ENCODE results near the gene CMTM8.

Gene CMTM8

DNA sequence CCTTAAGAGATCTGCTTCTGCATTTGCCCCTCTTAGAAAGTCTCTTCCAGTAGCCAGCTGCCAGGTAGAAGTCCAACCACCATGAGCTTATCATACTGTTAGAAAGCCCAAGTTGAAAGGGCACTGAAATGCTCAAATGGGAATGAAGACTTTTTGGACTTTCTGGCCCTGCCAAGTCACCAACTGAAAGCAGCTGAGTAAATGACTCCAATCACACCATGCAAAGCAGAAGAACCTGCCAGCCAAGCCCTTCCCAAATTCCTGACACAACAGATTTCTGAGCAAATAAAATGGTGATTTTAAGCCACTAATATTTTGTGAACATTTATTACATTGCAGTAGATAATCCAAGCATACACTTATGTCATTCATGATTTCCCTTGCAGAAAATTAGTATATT, 2.1 kb upstream of the CMTM8 start:
- no peak for DNase-seq

DNA sequence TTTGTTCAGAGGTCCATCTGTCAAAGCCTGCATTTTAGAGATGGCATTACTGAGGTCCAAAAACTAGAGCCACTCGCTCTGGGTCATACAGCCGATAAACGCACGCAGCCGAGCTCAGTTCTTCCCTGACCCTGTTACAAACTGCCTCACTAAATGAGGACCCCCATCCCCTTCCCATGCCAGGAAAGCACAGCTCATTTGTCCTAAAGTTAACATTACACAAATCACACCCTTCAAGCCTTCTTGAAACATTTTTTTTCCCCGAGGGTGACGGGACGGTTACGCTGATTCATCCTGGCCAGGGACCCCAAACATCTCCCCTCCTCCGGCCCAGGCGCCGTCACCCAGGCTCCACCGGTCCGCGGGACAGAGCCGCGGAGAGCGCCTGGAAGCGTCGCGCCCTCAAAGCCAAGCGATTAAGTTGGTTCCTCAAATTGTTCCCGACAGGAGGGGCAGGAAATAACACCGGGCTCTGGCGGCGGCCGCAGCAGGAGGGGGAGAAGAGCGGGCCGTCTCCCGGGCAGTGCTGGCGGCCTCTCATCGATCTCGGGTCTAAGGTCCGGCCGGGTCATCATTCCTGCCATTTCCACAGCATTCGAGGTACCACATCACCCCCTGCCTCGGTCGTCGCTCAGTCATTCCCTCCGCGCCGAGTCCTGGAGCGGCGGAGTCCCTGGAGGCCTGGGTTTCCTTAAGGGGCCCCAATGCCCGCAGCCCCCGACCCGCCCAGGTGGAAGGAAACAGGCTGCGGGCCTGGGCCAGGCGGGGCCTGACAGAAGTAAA, 619 bp upstream of the CMTM8 start:
- DNase-seq, result peak; percentile 55

DNA sequence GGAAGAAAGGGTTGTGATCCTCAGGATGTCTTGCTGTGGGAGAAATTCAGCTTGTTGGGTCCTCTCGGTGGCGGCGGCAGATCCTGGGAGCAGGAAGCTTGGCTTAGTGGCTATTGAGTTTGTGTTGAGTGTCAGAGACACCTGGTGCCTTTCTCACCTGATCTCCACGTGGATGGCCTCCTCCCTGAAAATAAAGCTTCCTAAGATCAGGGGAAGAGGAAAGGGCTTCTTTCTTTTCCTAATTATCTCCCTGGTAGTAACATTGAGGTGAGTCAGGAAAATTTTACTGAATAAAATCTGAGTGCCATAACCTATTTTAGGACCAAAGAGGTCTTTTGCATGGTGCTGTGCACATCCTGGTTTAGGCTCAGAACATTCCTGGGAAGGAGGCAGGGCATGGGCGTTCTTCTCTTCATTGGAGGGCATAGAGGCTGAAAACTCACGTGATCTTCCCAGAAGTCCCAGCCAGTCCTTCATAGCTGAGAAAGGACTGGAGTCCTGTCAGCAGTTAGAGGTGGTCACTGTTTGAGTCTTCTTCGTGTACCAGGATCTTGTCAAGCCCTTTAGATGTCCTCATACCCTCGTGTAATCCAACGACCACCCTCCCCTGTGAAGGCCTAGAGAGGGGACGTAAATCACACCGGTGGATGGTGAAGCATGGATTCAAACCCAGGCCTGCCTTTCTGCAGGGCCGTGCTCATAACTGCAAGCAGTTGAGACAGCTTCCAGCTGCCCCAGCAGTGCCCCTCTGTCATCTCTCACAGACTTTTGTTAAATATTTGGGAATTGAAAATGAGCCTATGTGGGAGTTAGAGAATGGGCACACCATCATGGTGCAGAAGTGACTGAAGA, 1.1 kb downstream of the CMTM8 start:
- no peak for DNase-seq

DNA sequence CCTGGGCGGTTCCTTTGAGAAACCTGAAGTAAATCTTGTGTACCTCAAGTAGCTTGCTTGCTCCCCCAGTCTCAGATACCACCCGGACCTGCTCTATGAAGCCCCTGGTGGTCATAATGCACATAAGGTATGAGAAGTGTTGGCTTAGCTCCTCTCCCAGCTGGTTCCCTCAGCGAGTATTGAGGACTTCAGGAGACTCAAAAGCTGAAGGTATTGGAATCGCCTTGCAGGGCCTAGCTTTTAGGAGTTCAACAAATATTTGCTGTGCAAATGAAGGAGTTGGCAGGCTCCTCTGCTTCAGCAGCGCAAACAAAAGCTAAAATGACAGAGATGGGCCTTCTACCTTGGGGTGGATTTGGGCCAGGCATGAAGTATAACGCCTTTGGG, 1.7 kb downstream of the CMTM8 start:
- DNase-seq, result peak; percentile 62

DNA sequence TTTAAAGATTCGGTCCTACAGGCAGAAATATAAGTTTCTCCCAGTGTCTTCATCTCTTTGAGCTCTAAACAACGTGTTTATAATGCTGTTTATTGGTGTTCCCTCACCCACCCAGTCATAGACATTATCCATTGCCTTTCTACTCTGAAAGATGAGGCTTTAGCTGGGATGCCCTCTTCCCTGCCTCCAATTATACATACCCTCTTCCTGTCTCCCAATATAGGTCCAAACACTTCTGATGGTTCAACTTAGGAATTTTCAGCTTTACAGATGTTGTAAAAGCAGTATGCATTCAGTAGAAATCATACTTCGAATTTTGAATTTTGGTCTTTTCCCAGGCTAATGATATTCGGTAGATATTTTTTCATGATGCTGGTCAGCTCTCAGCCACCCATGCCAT, 2.6 kb downstream of the CMTM8 start:
- no peak for DNase-seq

DNA sequence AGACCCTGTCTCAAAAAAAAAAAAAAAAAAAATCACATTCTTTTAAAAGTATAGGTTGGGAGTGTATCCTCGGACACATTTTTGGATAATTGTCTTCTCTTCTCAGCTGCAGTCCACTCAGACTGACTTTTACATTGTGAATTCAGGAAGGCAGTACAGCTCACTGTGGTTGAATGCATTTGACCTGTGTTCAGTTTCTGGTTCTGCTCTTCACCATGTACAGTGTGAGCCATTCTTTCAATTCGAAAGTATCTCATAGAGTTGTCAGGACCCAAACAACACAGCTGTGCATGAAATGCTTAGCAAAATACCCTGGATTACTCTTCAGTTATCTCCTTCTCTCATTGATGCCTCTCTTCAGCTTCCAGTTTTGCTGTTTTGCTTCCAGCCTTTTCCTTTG, 5.0 kb downstream of the CMTM8 start:
- DNase-seq, result no peak

DNA sequence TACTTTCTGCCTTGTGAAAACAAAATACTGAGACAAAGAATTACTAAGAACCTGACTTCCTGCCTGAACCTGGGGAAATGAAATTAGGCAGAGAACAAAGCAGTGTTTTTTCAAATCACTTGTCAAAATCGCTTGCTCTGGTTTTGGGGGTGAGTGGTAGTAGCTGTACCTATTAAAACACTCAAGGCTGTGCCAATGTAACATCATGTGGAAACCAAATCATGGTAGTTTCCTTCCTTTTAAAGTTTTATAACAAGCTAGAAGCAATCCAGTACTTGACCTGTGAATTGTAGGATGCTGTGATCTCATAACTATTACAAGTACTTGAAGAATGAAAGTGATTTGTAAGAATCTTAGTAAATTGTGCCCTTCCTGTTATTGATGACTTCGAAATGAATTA, 6.7 kb downstream of the CMTM8 start:
- no peak for DNase-seq

DNA sequence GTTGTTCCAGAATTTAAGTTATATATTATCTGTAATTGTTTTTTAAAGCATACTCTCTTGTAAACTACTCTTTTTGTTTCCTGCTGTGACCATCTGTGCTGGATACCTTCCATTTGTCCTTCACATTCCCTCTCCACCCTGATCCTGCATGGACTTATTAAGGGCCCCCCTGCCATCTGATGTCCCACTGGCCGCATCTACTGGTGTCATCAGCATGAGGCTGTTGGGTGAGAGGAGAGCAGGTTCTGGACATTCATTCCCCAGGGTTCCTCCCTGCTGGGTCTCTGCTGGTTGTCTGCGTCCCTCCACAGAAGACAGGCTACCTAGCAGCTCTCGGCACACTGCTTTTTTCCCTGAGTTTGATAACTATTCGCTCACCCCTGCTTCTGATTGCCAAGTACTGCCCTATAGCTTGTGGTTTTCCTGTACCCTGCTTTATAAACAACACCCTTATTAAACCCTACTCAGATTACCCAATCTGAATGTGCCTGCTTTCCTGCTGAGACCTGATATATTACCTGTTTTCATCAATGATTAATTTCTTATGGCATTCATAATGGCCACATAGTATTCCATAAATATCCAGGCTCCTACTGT, 7.7 kb downstream of the CMTM8 start:
- DNase-seq, result no peak

DNA sequence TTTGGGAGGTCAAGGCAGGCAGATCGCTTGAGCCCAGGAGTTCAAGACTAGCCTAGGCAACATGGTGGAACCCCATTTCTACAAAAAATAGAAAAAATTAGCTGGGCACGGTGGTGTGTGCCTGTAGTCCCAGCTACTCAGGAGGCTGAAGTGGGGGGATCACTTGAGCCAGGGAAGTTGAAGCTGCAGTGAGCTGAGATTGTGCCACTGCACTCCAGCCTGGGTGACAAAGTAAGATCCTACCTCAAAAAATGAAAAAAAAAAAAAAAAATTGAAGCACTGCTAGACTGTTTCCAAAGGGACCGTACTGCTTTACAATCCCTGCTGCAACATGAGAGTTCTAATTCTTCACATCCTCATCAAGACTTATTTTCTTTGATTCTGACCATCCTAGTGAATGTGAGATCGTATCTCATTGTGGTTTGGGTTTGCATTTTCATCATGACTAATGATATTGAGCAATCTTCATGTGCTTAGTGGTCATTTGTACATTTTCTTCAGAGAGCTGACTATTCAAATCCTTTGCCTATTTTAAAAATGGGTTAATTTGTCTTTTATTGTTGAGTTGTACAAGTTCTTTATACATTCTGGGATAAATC, 10.8 kb downstream of the CMTM8 start:
- no peak for DNase-seq

DNA sequence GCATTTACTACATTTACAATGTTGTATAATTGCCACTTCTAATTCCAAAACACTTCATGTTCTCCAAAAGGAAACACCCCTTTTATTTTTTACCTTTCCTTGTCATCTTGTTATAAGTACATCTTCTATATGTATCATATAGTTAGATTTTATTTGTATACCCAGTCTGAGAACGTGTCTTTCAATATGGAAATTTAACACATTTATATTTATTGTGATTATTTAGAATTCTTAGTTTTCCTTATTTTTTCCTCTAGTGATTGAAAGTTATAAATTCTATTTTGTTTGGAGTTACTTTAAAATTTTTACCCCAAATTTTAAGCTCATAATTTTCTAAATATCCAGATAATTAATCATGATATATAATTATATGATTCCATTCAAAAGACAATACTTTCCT, 15.8 kb downstream of the CMTM8 start:
- DNase-seq, result no peak

DNA sequence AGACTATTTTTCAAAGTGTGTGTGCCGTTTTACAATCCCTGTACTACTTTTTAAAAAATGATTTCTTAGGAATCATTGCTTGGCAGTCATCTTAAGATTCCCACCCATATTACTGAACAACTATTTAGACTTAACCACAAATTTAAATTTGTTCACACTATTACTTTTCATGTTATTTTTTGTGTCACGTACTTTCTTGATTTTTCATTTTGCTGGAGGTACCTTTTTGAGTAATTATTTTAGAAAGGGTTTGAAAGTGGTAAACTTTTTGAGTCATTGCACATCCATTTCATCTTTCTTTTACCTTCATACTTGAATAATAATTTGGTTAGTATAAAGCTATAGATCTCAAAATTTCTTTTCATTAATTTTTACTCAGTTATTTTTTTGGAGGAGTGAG, 16.9 kb downstream of the CMTM8 start:
- no peak for DNase-seq

DNA sequence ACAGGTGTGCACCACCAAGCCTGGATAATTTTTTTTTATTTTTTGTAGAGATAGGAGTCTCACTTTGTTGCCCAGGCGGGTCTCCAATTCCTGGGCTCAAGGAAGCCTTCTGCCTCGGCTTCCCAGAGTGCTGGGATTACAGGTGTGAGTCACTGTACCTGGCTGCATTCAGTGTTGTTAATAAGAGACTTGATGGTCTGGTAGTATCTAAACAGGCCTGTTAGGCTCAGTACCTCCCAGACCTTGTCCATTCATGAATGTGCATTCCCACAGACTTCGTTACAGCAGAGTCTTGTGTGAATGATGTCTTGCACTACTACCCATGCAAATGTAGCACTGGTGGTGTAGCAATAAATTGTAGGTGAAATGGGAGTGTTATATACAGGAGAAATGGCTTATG, 17.7 kb downstream of the CMTM8 start:
- no peak for DNase-seq

DNA sequence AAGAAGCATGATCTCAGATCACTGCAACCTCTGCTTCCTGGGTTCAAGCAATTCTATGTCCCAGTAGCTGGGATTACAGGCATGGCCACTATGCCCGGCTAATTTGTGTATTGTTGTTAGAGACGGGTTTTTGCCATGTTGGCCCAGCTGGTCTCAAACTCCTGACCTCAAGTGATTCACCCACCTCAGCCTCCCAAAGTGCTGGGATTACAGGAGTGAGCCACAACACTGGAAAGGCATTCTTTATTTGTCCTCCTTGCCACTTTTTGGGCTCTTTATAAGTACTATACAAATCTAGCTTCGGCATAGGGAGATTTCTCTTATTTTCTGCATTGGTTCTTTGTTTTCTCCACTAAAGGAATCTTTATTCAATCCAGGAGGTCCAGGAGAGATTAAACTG, 18.6 kb downstream of the CMTM8 start:
- no peak for DNase-seq

DNA sequence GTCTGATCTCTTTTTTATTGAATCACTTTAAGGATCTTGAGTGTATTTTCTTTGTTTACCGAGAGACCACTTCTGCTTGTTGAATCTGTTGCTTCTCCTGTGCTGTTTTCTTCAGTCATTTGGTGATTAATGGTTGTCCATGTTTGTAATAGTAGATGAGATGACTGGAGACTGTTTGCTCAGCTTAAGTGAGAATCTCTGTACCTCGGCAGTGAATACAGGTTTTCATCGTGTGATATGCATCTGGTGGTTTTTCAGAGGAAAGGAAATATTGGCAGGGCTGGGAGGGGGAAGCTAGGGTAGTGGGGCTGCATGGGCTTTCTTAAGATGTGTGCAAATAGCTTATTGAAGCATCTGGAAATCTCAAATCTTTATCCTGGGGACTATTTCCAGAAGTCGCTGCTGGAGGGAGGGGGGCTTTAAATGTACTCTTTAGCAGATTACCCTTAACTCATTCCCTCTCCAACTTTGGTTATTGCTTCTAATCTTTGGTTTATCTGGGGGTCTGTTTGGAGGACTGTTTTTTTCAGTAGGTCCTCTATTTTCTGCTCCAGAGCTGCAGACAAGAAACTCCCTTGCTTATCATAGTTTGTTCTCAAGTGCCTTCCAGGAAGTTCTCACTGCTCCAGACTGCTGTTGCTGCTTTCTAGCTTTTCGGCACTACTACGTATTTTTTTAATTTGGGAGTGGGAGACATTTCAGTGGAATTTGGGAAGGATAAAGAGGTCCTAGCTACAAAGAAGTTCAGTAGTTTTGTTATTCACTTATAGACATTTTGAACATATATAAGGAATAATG, 19.4 kb downstream of the CMTM8 start:
- no peak for DNase-seq

DNA sequence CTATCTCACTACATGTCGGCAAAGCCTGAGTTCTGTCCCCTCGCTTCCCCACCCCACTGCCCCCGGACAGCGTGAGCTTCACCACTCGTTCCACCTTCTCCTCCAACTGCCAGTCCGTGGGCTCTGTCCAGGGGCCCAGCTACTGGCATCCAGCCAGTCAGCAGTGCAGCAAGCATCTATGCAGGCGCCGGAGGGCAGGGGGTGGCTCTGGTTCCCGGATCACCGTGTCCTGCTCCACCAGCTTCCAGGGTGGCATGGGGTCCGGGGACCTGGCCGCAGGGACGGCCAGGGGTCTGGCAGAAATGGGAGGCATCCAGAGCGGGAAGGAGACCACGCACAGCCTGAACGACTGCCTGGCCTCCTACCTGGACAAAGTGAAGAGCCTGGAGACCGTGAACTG, 20.4 kb downstream of the CMTM8 start:
- DNase-seq, result no peak

DNA sequence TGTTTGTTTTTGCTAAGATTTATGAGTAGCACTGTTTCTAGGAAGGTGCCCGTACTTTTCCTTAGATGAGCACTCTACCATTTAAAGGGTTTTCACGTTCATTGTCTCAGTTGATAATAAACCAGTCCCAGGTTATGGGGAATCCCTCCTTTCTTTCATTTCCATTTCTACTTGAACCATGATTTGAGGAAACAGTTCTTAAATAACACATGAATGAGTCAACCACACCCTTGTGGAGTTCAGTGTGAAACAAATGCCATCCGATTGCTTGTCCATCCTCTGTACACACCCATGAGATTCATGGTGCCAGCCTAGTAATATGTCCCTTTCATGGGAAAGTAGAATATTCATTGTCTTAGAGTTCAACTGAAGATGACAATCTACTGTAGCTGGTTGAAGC, 23.1 kb downstream of the CMTM8 start:
- DNase-seq, result no peak

DNA sequence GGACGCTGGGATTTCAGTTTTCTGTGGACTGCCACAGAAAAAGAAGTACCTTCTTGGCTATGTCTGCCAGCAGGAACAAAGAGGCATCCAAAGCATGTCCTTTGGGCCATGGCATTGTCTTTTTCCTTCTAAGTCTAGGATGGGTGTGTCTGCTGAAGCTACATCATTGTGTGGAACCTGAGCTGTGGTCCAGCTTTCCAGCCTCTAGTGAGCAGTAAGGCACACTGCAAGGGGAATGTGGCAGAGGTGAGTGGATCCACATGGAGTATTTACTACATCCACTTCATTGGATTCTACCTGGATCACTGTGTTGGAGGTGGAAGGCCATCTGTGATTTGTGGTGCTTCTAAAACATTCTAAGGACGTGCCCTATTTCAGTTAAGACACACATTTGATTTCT, 23.7 kb downstream of the CMTM8 start:
- no peak for DNase-seq

DNA sequence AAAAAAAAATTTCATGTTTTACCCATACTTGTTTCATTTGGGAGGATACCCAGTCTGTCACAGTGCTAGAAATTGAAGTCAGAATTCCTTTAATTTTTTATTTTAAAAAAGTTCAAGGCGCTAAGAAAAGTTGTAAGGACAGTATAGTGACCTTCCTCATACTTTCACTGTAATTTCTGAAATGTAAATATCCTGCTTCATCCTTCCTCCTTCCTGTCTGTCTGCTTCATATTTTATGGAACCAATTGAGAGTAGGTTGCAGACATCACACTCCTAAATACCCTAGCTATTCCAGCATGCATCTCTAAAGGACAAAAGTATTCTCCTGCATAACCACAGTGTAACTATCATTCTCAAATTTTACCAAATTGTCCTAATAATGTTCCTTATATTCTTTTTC, 35.8 kb downstream of the CMTM8 start:
- no peak for DNase-seq

DNA sequence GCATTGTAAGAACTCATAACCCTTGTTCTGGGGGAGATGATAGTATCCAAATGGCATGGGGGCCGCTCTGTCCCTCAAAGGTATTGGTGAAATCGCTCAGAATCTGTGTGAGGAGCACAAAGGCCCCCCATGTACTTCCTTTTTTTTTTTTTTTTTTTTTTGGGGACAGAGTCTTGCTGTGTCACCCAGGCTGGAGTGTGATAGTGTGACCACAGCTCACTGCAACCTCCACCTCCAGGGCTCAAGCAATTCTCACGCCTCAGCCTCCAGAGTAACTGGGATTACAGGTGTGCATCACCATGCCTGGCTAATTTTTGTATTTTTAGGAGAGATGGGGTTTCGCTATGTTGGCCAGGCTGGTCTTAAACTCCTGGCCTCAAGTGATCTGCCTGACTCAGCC, 37.0 kb downstream of the CMTM8 start:
- DNase-seq, result no peak

DNA sequence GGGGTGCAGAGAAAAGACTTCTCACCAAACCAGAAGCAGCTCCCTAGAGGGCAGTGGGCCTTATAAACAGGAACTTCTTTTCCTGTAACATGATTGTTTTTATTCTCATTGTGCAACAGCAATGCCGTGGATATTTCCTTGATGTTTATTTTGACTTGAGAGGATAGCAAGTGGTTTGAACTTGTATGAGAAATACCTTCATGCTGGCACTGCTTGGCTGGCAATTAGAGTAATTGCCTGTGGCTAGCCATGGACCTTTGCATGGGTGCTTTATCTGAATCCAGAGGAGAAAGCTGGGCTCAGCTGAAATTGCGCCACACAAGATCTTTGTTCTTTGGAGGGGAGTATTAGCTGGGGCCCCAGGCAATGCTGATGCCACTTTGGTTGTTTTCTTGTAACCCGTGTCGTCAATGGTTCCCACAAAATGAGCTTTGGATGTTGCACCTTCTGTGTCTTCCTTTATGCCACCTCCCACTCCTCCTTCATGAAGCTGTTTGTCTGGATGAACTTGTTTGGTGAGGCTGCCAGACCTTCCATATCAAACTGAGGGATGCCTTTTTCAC, 37.9 kb downstream of the CMTM8 start:
- DNase-seq, result peak; percentile 38

DNA sequence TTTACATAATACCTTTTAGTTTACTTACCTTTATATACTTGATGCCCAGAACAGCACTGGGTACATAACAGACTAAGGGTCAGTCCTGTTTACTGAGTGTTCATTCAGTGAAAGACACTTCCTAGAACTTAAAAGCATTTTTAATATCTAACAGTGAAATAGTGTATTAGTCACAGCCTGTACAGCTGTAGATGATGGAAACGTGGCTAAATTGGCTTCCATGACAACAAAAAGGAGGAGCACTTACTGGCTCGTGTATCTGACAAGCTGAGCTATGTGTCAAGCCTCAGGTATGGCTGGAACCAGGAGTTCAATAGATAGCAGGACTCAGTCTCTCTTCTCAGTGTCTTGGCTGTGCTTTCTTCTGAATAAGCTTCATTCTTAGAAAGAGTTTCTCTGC, 40.2 kb downstream of the CMTM8 start:
- DNase-seq, result no peak

DNA sequence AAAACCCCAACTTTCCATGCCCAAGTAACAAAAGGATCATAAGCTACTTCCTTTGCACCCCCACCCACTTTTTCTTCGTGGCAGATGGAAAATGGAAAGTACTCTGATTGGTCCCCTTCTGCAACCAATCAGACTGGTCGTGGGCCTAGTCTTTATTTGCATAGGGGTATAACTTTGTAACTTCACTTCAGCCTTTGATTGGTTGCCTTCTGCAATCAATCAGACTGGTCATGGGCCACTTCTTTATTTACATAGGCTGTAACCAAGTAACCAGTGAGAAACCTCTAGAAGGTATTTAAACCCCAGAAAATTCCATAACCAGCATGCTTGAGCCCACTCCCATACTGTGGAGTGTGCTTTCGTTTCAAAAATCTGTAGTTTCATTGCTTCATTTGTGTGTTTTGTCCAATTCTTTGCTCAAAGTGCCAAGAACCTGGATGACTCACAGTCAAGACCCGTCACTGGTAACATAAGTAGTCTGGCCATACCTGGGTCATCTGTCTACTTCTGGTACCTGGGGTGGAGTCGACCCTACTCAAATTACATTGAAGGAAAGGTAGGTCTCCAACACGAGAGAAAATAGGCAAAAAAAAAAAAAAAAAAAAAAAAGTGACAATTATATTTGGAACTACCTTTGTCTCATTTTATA, 41.9 kb downstream of the CMTM8 start:
- no peak for DNase-seq

Measured in eye (tissue), 1 donor.